Ishikawa (cell line): ENCODE measurements around the gene RTN4IP1.
A peak's percentile ranks its signal among the peaks of the same experiment; 100 is the strongest.

Source experiments
- CEBPB ChIP-seq: IDR thresholded peaks from 2 replicates; pipeline ENCODE4 v1.6.1; 2012
- CREB1 ChIP-seq: IDR thresholded peaks from 2 replicates; pipeline ENCODE4 v1.6.1; 2012; ENCODE audit warnings: low read depth
- EGR1 ChIP-seq: IDR thresholded peaks from 2 replicates; pipeline ENCODE4 v1.6.1; 2012
- EP300 ChIP-seq: IDR thresholded peaks from 2 replicates; pipeline ENCODE4 v1.6.1; 2012; ENCODE audit warnings: borderline replicate concordance
- FOXM1 ChIP-seq: IDR thresholded peaks from 2 replicates; pipeline ENCODE4 v1.6.1; 2012; ENCODE audit warnings: low read depth, borderline replicate concordance
- NFIC ChIP-seq: IDR thresholded peaks from 2 replicates; pipeline ENCODE4 v1.6.1; 2012
- RAD21 ChIP-seq: IDR thresholded peaks from 2 replicates; pipeline ENCODE4 v1.6.1; 2012; ENCODE audit warnings: low read depth
- TAF1 ChIP-seq: IDR thresholded peaks from 2 replicates; pipeline ENCODE4 v1.6.1; 2012; ENCODE audit warnings: low read depth, mild to moderate bottlenecking
- TCF12 ChIP-seq: IDR thresholded peaks from 2 replicates; pipeline ENCODE4 v1.6.1; 2012; ENCODE audit warnings: low read depth
- TEAD4 ChIP-seq: IDR thresholded peaks from 2 replicates; pipeline ENCODE4 v1.6.1; 2012
- YY1 ChIP-seq: IDR thresholded peaks from 2 replicates; pipeline ENCODE4 v1.6.1; 2012; ENCODE audit warnings: low read depth
- ZBTB7A ChIP-seq: IDR thresholded peaks from 2 replicates; pipeline ENCODE4 v1.6.1; 2012; ENCODE audit warnings: low read depth
- TF ChIP-seq, protein P1 (sequence below): IDR thresholded peaks from 2 replicates; pipeline ENCODE4 v1.6.1; 2012
- TF ChIP-seq, protein P2 (sequence below): IDR thresholded peaks from 2 replicates; pipeline ENCODE4 v1.6.1; 2012; ENCODE audit warnings: low read depth, mild to moderate bottlenecking
- TF ChIP-seq, protein P3 (sequence below): IDR thresholded peaks from 2 replicates; pipeline ENCODE4 v1.6.1; 2012

RTN4IP1 gene

DNA sequence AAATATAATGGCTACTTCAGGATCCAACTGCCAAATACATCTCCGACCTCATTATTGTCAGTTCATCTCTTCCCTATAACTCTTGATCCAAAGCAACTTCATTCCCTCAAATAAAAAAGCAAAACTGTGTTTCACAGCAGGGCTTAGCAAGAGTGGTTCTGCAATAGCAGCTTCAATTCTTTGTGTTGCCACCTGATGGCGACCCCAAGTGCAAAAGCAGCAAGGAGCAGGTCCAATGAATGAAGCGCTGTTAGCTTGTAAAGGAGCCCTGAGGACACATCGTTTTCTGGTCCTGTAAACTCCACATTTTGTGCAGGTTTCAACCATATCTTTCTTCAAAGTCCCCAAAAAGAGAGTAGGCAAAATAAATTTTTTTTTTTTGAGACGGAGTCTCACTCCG is 19.6 kb downstream of the RTN4IP1 start:
- TF ChIP-seq RAD21 (peak; percentile 39; the same call in 1 of the 2 replicates), EP300 (no peak)

DNA sequence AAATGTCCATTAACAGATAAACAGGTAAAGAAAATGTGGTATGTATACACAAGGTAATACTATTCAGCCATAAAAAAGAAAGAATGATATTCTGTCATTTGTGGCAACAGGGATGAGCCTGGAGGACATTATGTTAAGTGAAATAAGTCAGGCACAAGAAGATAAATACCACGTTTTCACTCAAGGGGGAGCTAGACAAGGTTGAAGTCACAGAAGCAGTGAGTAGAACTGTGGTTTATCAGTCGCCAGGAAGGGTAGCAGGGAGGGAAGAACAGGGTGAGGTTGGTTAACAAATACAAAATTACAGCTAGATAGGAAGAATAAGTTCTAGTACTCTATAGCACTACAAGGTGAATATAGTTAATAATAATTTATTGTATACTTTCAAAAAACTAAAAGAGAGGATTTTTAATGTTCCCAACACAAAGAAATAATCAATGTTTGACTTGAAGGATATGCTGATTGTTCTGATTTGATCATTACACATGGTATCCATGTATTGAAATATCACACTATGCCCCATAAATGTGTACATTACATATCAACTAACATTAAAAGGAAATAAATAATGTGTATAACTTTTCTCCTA is 21.1 kb downstream of the RTN4IP1 start:
- TF ChIP-seq, protein P1, sequence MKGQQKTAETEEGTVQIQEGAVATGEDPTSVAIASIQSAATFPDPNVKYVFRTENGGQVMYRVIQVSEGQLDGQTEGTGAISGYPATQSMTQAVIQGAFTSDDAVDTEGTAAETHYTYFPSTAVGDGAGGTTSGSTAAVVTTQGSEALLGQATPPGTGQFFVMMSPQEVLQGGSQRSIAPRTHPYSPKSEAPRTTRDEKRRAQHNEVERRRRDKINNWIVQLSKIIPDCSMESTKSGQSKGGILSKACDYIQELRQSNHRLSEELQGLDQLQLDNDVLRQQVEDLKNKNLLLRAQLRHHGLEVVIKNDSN = no peak
- TF ChIP-seq YY1 (no peak), FOXM1 (no peak), TCF12 (no peak), RAD21 (peak; percentile 52), EGR1 (no peak)
- TF ChIP-seq, protein P2, sequence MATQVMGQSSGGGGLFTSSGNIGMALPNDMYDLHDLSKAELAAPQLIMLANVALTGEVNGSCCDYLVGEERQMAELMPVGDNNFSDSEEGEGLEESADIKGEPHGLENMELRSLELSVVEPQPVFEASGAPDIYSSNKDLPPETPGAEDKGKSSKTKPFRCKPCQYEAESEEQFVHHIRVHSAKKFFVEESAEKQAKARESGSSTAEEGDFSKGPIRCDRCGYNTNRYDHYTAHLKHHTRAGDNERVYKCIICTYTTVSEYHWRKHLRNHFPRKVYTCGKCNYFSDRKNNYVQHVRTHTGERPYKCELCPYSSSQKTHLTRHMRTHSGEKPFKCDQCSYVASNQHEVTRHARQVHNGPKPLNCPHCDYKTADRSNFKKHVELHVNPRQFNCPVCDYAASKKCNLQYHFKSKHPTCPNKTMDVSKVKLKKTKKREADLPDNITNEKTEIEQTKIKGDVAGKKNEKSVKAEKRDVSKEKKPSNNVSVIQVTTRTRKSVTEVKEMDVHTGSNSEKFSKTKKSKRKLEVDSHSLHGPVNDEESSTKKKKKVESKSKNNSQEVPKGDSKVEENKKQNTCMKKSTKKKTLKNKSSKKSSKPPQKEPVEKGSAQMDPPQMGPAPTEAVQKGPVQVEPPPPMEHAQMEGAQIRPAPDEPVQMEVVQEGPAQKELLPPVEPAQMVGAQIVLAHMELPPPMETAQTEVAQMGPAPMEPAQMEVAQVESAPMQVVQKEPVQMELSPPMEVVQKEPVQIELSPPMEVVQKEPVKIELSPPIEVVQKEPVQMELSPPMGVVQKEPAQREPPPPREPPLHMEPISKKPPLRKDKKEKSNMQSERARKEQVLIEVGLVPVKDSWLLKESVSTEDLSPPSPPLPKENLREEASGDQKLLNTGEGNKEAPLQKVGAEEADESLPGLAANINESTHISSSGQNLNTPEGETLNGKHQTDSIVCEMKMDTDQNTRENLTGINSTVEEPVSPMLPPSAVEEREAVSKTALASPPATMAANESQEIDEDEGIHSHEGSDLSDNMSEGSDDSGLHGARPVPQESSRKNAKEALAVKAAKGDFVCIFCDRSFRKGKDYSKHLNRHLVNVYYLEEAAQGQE = no peak

DNA sequence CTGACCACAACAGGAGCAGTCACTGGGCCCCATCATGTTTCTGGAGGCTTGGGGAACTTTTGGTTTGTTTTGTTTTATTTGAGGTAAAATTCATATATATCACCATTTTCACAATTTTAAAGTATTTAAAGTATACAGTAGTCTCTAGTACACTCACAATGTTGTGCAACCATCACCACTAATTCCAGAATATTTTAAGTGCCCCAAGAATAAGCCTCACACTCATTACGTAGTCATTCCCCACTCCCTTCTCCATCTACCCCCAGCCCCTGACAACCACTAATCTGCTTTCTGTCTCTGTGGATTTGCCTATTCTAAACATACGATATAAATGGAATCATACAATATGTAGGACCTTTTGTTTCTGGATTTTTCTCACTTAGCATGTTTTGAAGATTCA is 29.0 kb downstream of the RTN4IP1 start:
- TF ChIP-seq ZBTB7A = no peak
- TF ChIP-seq, protein P3, sequence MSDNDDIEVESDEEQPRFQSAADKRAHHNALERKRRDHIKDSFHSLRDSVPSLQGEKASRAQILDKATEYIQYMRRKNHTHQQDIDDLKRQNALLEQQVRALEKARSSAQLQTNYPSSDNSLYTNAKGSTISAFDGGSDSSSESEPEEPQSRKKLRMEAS = no peak
- no peak for TF ChIP-seq FOXM1
- TF ChIP-seq TEAD4 = no peak
- TF ChIP-seq CEBPB = no peak
- TF ChIP-seq YY1 = no peak
- no peak for TF ChIP-seq EGR1
- no peak for TF ChIP-seq EP300
- TF ChIP-seq, protein P1 = no peak
- TF ChIP-seq, protein P2 = no peak
- TF ChIP-seq NFIC = no peak
- TF ChIP-seq TAF1 = no peak
- TF ChIP-seq TCF12 = no peak

DNA sequence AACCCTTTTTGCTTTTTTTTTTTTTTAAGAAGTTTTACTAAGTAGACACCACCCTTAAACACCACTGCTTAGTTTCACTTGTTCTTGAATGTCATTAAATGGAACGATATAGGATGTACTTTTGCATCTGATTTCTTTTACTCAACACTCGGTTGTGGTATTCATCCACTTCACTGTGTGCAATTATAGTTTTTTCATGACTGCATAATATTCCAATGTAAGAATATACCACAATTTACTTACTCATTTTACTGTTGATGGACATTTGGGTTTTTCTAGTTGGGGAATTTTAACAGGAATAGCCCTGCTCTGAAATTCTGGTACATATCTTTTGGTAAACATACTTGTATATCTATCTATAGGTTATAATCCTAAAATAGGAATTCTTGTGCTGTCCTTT is 29.9 kb downstream of the RTN4IP1 start:
- TF ChIP-seq, protein P3 = no peak
- TF ChIP-seq CEBPB (no peak), FOXM1 (no peak), YY1 (no peak), CREB1 (no peak), RAD21 (no peak), ZBTB7A (no peak), NFIC (no peak), TCF12 (no peak), TAF1 (no peak), TEAD4 (no peak), EP300 (no peak), EGR1 (no peak)
- TF ChIP-seq, protein P1 = no peak
- TF ChIP-seq, protein P2 = no peak
